Omental fat pad (tissue), 4 donors: ENCODE measurements around the gene PAPPA2. TPM values are rescaled to one million over a fixed set of nuclear protein-coding genes. Genes with fewer than 3 reads are reported as not detected.
"Not testable (repeated sequence)": the region's sequence is repeated elsewhere in the genome, so short reads cannot be mapped to it uniquely, and the experiment has no call there.

Source experiments
- ATAC-seq: fragments of 150-250 bp; one replicate; pipeline ENCODE4 v1.9.1; 2016; ENCODE audit warnings: mild to moderate bottlenecking, moderate library complexity; ENCODE audit not compliant: low FRiP score
- DNase-seq: peaks from one replicate; pipeline ENCODE4 v3.0.0-alpha.2; 2019; ENCODE audit warnings: low spot score
- CTCF ChIP-seq, 3 donors: fragments of 450-650 bp; IDR thresholded peaks; one replicate each; pipeline ENCODE4 v1.5.1; 2016 to 2017; ENCODE audit warnings: antibody characterized with exemption in 3 of 3, mild to moderate bottlenecking in 3 of 3, moderate library complexity in 2 of 3
- total RNA-seq, 4 donors: library from RNA; depleted of rRNA; stranded (reverse); fragments of >200 nt; gene quantifications; one replicate each; pipeline ENCODE4 v1.1.0, GENCODE V29; 2016

Gene PAPPA2
- total RNA-seq, result 1 to 10 TPM in 3 of 4 donors, under 1 TPM in 1; 0.63 to 5.6 (median 1.6) TPM

GRCh38 chr1:176462674-176463378 lies at the start of gene PAPPA2:
Gene PAPPA2 (plus strand): TSS chr1:176463175. CDS start chr1:176556323, 93,148 bp downstream.
- DNase-seq, result no peak
- no peak for TF ChIP-seq CTCF (IDR thresholded peaks at IDR 0.05)
- no peak for ATAC-seq

GRCh38 chr1:176416777-176417176 lies 46.2 kb upstream of the PAPPA2 start:
- no peak for ATAC-seq

GRCh38 chr1:176419608-176420007 lies 43.4 kb upstream of the PAPPA2 start:
- DNase-seq, ATAC-seq: not testable (repeated sequence)

More at GRCh38 chr1:176416777-176417176, 46.2 kb upstream of the PAPPA2 start:
- no peak for DNase-seq
- no peak for TF ChIP-seq CTCF (IDR thresholded peaks at IDR 0.05)

GRCh38 chr1:176434234-176434633 lies 28.7 kb upstream of the PAPPA2 start:
- no peak for TF ChIP-seq CTCF (IDR thresholded peaks at IDR 0.05)
- DNase-seq, result no peak
- ATAC-seq, result no peak

GRCh38 chr1:176436251-176436650 lies 26.7 kb upstream of the PAPPA2 start:
- ATAC-seq (no peak), DNase-seq (no peak)
- no peak for TF ChIP-seq CTCF (IDR thresholded peaks at IDR 0.05)

- DNase-seq (no peak), ATAC-seq (no peak)
- no peak for TF ChIP-seq CTCF (IDR thresholded peaks at IDR 0.05)
These were observed 22.8 kb upstream of the PAPPA2 start for GRCh38 chr1:176440176-176440575.

GRCh38 chr1:176444286-176444685 lies 18.7 kb upstream of the PAPPA2 start:
- no peak for TF ChIP-seq CTCF (IDR thresholded peaks at IDR 0.05)
- DNase-seq, result no peak
- ATAC-seq, result no peak
